ENCODE measurements around the gene GALNT3. TPM values are rescaled to one million over a fixed set of nuclear protein-coding genes. Genes with fewer than 3 reads are reported as not detected.

GALNT3 gene
- polyA plus RNA-seq, 3 donors: 5.5 to 8.3 (median 7.5) TPM

- intact Hi-C loops (cut with micrococcal nuclease): no loop called here
- H3K4me1 ChIP-seq (ENCODE audit: control insufficient read depth in 1 of 2, insufficient read depth in 2 of 2, low read length in 2 of 2): peaks cover 23 to 26% of the 10 kb centered on the region in 2 donors
- TF ChIP-seq CTCF (IDR thresholded peaks at IDR 0.05): no peak
- DNase-seq: no peak
- H3K9me3 ChIP-seq (replicated peaks in 1 of 2; ENCODE audit: control insufficient read depth in 1 of 2, insufficient read depth in 1 of 2, low read length in 2 of 2): no peaks in the 10 kb centered on the region
- H2AFZ ChIP-seq (ENCODE audit: insufficient read depth, low read depth, low read length, poor library complexity, severe bottlenecking): peak overlapping the region; percentile 76
- Mint-ChIP-seq H3K36me3 (peaks cover 10 to 16% of the 10 kb centered on the region in 2 donors), H3K4me3 (no peak overlapping the region), H3K9me3 (peaks cover 0 to 5% (median 0%) of the 10 kb centered on the region in 7 donors), H3K4me1 (peaks cover 46% of the 10 kb centered on the region), H3K27ac (peak overlapping the region in 1 of 7 donors; percentile 43), H3K27me3 (ENCODE audit: low read depth in 3 of 3) (no peaks in the 10 kb centered on the region)
- no peak overlapping the region for H3K9ac ChIP-seq (ENCODE audit: insufficient read depth, low read length, poor library complexity, severe bottlenecking)
- peaks cover under 1 to 7% of the 10 kb centered on the region in 2 donors for H3K36me3 ChIP-seq (replicated peaks in 1 of 2; ENCODE audit: control insufficient read depth in 1 of 2, insufficient read depth in 2 of 2, low read length in 2 of 2)
- H4K20me1 ChIP-seq (ENCODE audit: insufficient read depth, low read length): no peaks in the 10 kb centered on the region
- no peaks in the 10 kb centered on the region for H3K27me3 ChIP-seq (ENCODE audit: control insufficient read depth in 2 of 2, insufficient read depth in 2 of 2, low read length in 2 of 2)
- H3K79me2 ChIP-seq (ENCODE audit: insufficient read depth, low read length): peaks cover 47% of the 10 kb centered on the region
- no peak overlapping the region for H3K4me2 ChIP-seq (replicated peaks; ENCODE audit: extremely low read depth, low read length, poor library complexity, severe bottlenecking)
- H3K27ac ChIP-seq (ENCODE audit: low read depth in 1 of 2, low read length in 2 of 2): peak overlapping the region in 1 of 2 donors; percentile 14
- no CpG with 5 or more reads among the region's 1 CpG for WGBS (ENCODE audit: insufficient coverage)
- no peak overlapping the region for H3K4me3 ChIP-seq (replicated peaks in 1 of 3; ENCODE audit: low read depth in 2 of 3, low read length in 3 of 3)
These were observed 2.1 kb upstream of the GALNT3 start for GRCh38 chr2:165796129-165796528.

DNA sequence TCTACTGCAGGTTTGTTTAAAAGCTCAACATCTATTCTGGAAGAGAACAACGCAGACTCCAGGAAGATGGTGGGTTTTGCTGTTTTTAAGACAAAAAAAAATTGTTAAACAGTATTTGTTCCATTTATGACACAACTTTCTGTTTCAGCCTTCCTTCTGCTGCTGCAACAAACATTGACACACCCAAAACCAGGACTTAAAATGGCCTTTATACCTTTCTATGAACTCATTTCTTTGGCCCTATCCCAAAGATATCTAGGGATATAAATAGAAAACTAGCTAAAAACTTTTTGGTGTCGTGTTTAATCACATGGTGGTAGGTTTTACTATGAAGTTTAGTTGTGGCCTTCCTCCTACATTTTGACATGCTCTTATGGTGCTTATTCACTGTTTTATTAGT, 964 bp upstream of the GALNT3 start:
- no CpG with 5 or more reads among the region's 2 CpGs for WGBS (ENCODE audit: insufficient coverage)

More for the DNA sequence above, 964 bp upstream of the GALNT3 start:
- H3K27me3 ChIP-seq (ENCODE audit: control insufficient read depth in 2 of 2, insufficient read depth in 2 of 2, low read length in 2 of 2): no peaks in the 10 kb centered on the region
- H3K36me3 ChIP-seq (replicated peaks in 1 of 2; ENCODE audit: control insufficient read depth in 1 of 2, insufficient read depth in 2 of 2, low read length in 2 of 2): no peaks in the 10 kb centered on the region
- H3K27ac ChIP-seq (ENCODE audit: low read depth in 1 of 2, low read length in 2 of 2): peak overlapping the region; percentile 79 to 88
- H2AFZ ChIP-seq (ENCODE audit: insufficient read depth, low read depth, low read length, poor library complexity, severe bottlenecking): peak overlapping the region; percentile 75
- peaks cover 58% of the 10 kb centered on the region for H3K79me2 ChIP-seq (ENCODE audit: insufficient read depth, low read length)
- peak overlapping the region; percentile 84 for H3K9ac ChIP-seq (ENCODE audit: insufficient read depth, low read length, poor library complexity, severe bottlenecking)
- H3K27me3 Mint-ChIP-seq (ENCODE audit: low read depth in 3 of 3): no peaks in the 10 kb centered on the region
- H3K4me1 Mint-ChIP-seq: peaks cover 50% of the 10 kb centered on the region
- no peaks in the 10 kb centered on the region for H3K9me3 ChIP-seq (replicated peaks in 1 of 2; ENCODE audit: control insufficient read depth in 1 of 2, insufficient read depth in 1 of 2, low read length in 2 of 2)
- H3K4me3 Mint-ChIP-seq: peak overlapping the region; percentile 98 to 99
- no peaks in the 10 kb centered on the region for H4K20me1 ChIP-seq (ENCODE audit: insufficient read depth, low read length)
- H3K36me3 Mint-ChIP-seq: peaks cover 8 to 11% of the 10 kb centered on the region in 2 donors
- no peak for TF ChIP-seq CTCF (IDR thresholded peaks at IDR 0.05)
- peak overlapping the region; percentile 86 for H3K4me2 ChIP-seq (replicated peaks; ENCODE audit: extremely low read depth, low read length, poor library complexity, severe bottlenecking)
- peaks cover 23 to 26% of the 10 kb centered on the region in 2 donors for H3K4me1 ChIP-seq (ENCODE audit: control insufficient read depth in 1 of 2, insufficient read depth in 2 of 2, low read length in 2 of 2)
- H3K4me3 ChIP-seq (replicated peaks in 1 of 3; ENCODE audit: low read depth in 2 of 3, low read length in 3 of 3): peak overlapping the region; percentile 77 to 89 (median 87)
- DNase-seq: peak; percentile 23 to 30 (median 27)
- intact Hi-C loops (cut with micrococcal nuclease): no loop called here
- peaks cover 0 to 5% (median 0%) of the 10 kb centered on the region in 7 donors for H3K9me3 Mint-ChIP-seq
- peak overlapping the region; percentile 92 to 98 (median 96) for H3K27ac Mint-ChIP-seq
